ENCODE results near the gene NALCN. TPM values are rescaled to one million over a fixed set of nuclear protein-coding genes. Genes with fewer than 3 reads are reported as not detected.

Gene NALCN
- polyA plus RNA-seq, 2 donors, result 0.04 TPM

GRCh38 chr13:101283782-101284181 is 132.5 kb downstream of the NALCN start:
- Histone ChIP-seq H3K27ac (ENCODE audit: low read depth in 2 of 2, low read length in 1 of 2) (no peak overlapping the region), H3K4me3 (ENCODE audit: low read depth in 1 of 2, low read length in 2 of 2) (no peak overlapping the region), H3K27me3 (ENCODE audit: control insufficient read depth in 1 of 2, insufficient read depth in 2 of 2, low read length in 2 of 2) (no peaks in the 10 kb centered on the region), H3K9me3 (ENCODE audit: control insufficient read depth in 2 of 2, insufficient read depth in 1 of 2, low read depth in 1 of 2, low read length in 1 of 2) (no peaks in the 10 kb centered on the region), H3K36me3 (ENCODE audit: control insufficient read depth in 2 of 2, insufficient read depth in 2 of 2, low read length in 1 of 2) (no peaks in the 10 kb centered on the region), H3K4me1 (ENCODE audit: control insufficient read depth in 2 of 2, insufficient read depth in 2 of 2, low read length in 1 of 2) (no peaks in the 10 kb centered on the region)
- 70 to 80% methylated on average over 3 of the region's 3 CpGs for WGBS, 2 donors

GRCh38 chr13:101272886-101273285 is 143.4 kb downstream of the NALCN start:
- no peaks in the 10 kb centered on the region for H3K27me3 ChIP-seq (ENCODE audit: control insufficient read depth in 1 of 2, insufficient read depth in 2 of 2, low read length in 2 of 2)
- 82 to 84% methylated on average over 9 of the region's 9 CpGs for whole genome bisulfite sequencing, 2 donors
- H3K9me3 ChIP-seq (ENCODE audit: control insufficient read depth in 2 of 2, insufficient read depth in 1 of 2, low read depth in 1 of 2, low read length in 1 of 2), result peaks cover 2 to 7% of the 10 kb centered on the region in 2 donors
- H3K27ac ChIP-seq (ENCODE audit: low read depth in 2 of 2, low read length in 1 of 2), result no peak overlapping the region
- no peaks in the 10 kb centered on the region for H3K4me1 ChIP-seq (ENCODE audit: control insufficient read depth in 2 of 2, insufficient read depth in 2 of 2, low read length in 1 of 2)
- no peak overlapping the region for H3K4me3 ChIP-seq (ENCODE audit: low read depth in 1 of 2, low read length in 2 of 2)
- no peaks in the 10 kb centered on the region for H3K36me3 ChIP-seq (ENCODE audit: control insufficient read depth in 2 of 2, insufficient read depth in 2 of 2, low read length in 1 of 2)

- Histone ChIP-seq H3K4me1 (ENCODE audit: control insufficient read depth in 2 of 2, insufficient read depth in 2 of 2, low read length in 1 of 2) (no peaks in the 10 kb centered on the region), H3K27ac (ENCODE audit: low read depth in 2 of 2, low read length in 1 of 2) (no peak overlapping the region), H3K4me3 (ENCODE audit: low read depth in 1 of 2, low read length in 2 of 2) (no peak overlapping the region), H3K9me3 (ENCODE audit: control insufficient read depth in 2 of 2, insufficient read depth in 1 of 2, low read depth in 1 of 2, low read length in 1 of 2) (peaks cover 2 to 7% of the 10 kb centered on the region in 2 donors), H3K27me3 (ENCODE audit: control insufficient read depth in 1 of 2, insufficient read depth in 2 of 2, low read length in 2 of 2) (no peaks in the 10 kb centered on the region), H3K36me3 (ENCODE audit: control insufficient read depth in 2 of 2, insufficient read depth in 2 of 2, low read length in 1 of 2) (no peaks in the 10 kb centered on the region)
- 91 to 92% methylated on average over 11 of the region's 11 CpGs for WGBS, 2 donors
Measured at GRCh38 chr13:101271681-101272245, 144.5 kb downstream of the NALCN start.

- Histone ChIP-seq H3K36me3 (ENCODE audit: control insufficient read depth in 2 of 2, insufficient read depth in 2 of 2, low read length in 1 of 2) (no peaks in the 10 kb centered on the region), H3K9me3 (ENCODE audit: control insufficient read depth in 2 of 2, insufficient read depth in 1 of 2, low read depth in 1 of 2, low read length in 1 of 2) (peaks cover 2 to 7% of the 10 kb centered on the region in 2 donors), H3K4me3 (ENCODE audit: low read depth in 1 of 2, low read length in 2 of 2) (no peak overlapping the region), H3K27me3 (ENCODE audit: control insufficient read depth in 1 of 2, insufficient read depth in 2 of 2, low read length in 2 of 2) (no peaks in the 10 kb centered on the region), H3K4me1 (ENCODE audit: control insufficient read depth in 2 of 2, insufficient read depth in 2 of 2, low read length in 1 of 2) (no peaks in the 10 kb centered on the region), H3K27ac (ENCODE audit: low read depth in 2 of 2, low read length in 1 of 2) (no peak overlapping the region)
- 88% methylated on average over 5 of the region's 5 CpGs for WGBS, 2 donors
Measured at GRCh38 chr13:101267656-101268055, 148.7 kb downstream of the NALCN start.

GRCh38 chr13:101265934-101266333 is 150.4 kb downstream of the NALCN start:
- no peaks in the 10 kb centered on the region for H3K27me3 ChIP-seq (ENCODE audit: control insufficient read depth in 1 of 2, insufficient read depth in 2 of 2, low read length in 2 of 2)
- H3K9me3 ChIP-seq (ENCODE audit: control insufficient read depth in 2 of 2, insufficient read depth in 1 of 2, low read depth in 1 of 2, low read length in 1 of 2), result no peaks in the 10 kb centered on the region
- 73 to 81% methylated on average over 3 of the region's 3 CpGs for WGBS, 2 donors
- no peak overlapping the region for H3K4me3 ChIP-seq (ENCODE audit: low read depth in 1 of 2, low read length in 2 of 2)
- H3K27ac ChIP-seq (ENCODE audit: low read depth in 2 of 2, low read length in 1 of 2), result no peak overlapping the region
- no peaks in the 10 kb centered on the region for H3K36me3 ChIP-seq (ENCODE audit: control insufficient read depth in 2 of 2, insufficient read depth in 2 of 2, low read length in 1 of 2)
- H3K4me1 ChIP-seq (ENCODE audit: control insufficient read depth in 2 of 2, insufficient read depth in 2 of 2, low read length in 1 of 2), result no peaks in the 10 kb centered on the region

- Histone ChIP-seq H3K9me3 (ENCODE audit: control insufficient read depth in 2 of 2, insufficient read depth in 1 of 2, low read depth in 1 of 2, low read length in 1 of 2) (no peaks in the 10 kb centered on the region), H3K4me3 (ENCODE audit: low read depth in 1 of 2, low read length in 2 of 2) (no peak overlapping the region), H3K27ac (ENCODE audit: low read depth in 2 of 2, low read length in 1 of 2) (no peak overlapping the region), H3K36me3 (ENCODE audit: control insufficient read depth in 2 of 2, insufficient read depth in 2 of 2, low read length in 1 of 2) (no peaks in the 10 kb centered on the region), H3K27me3 (ENCODE audit: control insufficient read depth in 1 of 2, insufficient read depth in 2 of 2, low read length in 2 of 2) (no peaks in the 10 kb centered on the region), H3K4me1 (ENCODE audit: control insufficient read depth in 2 of 2, insufficient read depth in 2 of 2, low read length in 1 of 2) (no peaks in the 10 kb centered on the region)
- 62 to 66% methylated on average over 2 of the region's 2 CpGs for WGBS, 2 donors
Measured at GRCh38 chr13:101264931-101265330, 151.4 kb downstream of the NALCN start.

- no peaks in the 10 kb centered on the region for H3K36me3 ChIP-seq (ENCODE audit: control insufficient read depth in 2 of 2, insufficient read depth in 2 of 2, low read length in 1 of 2)
- no peak overlapping the region for H3K4me3 ChIP-seq (ENCODE audit: low read depth in 1 of 2, low read length in 2 of 2)
- 80 to 85% methylated on average over 2 of the region's 2 CpGs for WGBS, 2 donors
- H3K27me3 ChIP-seq (ENCODE audit: control insufficient read depth in 1 of 2, insufficient read depth in 2 of 2, low read length in 2 of 2), result no peaks in the 10 kb centered on the region
- no peaks in the 10 kb centered on the region for H3K4me1 ChIP-seq (ENCODE audit: control insufficient read depth in 2 of 2, insufficient read depth in 2 of 2, low read length in 1 of 2)
- H3K27ac ChIP-seq (ENCODE audit: low read depth in 2 of 2, low read length in 1 of 2), result no peak overlapping the region
- H3K9me3 ChIP-seq (ENCODE audit: control insufficient read depth in 2 of 2, insufficient read depth in 1 of 2, low read depth in 1 of 2, low read length in 1 of 2), result no peaks in the 10 kb centered on the region
Measured at GRCh38 chr13:101262306-101262705, 154.0 kb downstream of the NALCN start.

GRCh38 chr13:101258509-101258908 is 157.8 kb downstream of the NALCN start:
- Histone ChIP-seq H3K4me3 (ENCODE audit: low read depth in 1 of 2, low read length in 2 of 2) (no peak overlapping the region), H3K36me3 (ENCODE audit: control insufficient read depth in 2 of 2, insufficient read depth in 2 of 2, low read length in 1 of 2) (no peaks in the 10 kb centered on the region), H3K9me3 (ENCODE audit: control insufficient read depth in 2 of 2, insufficient read depth in 1 of 2, low read depth in 1 of 2, low read length in 1 of 2) (no peaks in the 10 kb centered on the region), H3K27ac (ENCODE audit: low read depth in 2 of 2, low read length in 1 of 2) (no peak overlapping the region), H3K27me3 (ENCODE audit: control insufficient read depth in 1 of 2, insufficient read depth in 2 of 2, low read length in 2 of 2) (no peaks in the 10 kb centered on the region), H3K4me1 (ENCODE audit: control insufficient read depth in 2 of 2, insufficient read depth in 2 of 2, low read length in 1 of 2) (no peaks in the 10 kb centered on the region)
- WGBS, 2 donors, result 92 to 94% methylated on average over 6 of the region's 6 CpGs

- H3K9me3 ChIP-seq (ENCODE audit: control insufficient read depth in 2 of 2, insufficient read depth in 1 of 2, low read depth in 1 of 2, low read length in 1 of 2), result no peaks in the 10 kb centered on the region
- WGBS, 2 donors, result 74 to 79% methylated on average over 11 of the region's 11 CpGs
- H3K4me1 ChIP-seq (ENCODE audit: control insufficient read depth in 2 of 2, insufficient read depth in 2 of 2, low read length in 1 of 2), result no peaks in the 10 kb centered on the region
- H3K27ac ChIP-seq (ENCODE audit: low read depth in 2 of 2, low read length in 1 of 2), result no peak overlapping the region
- H3K36me3 ChIP-seq (ENCODE audit: control insufficient read depth in 2 of 2, insufficient read depth in 2 of 2, low read length in 1 of 2), result no peaks in the 10 kb centered on the region
- H3K27me3 ChIP-seq (ENCODE audit: control insufficient read depth in 1 of 2, insufficient read depth in 2 of 2, low read length in 2 of 2), result no peaks in the 10 kb centered on the region
- H3K4me3 ChIP-seq (ENCODE audit: low read depth in 1 of 2, low read length in 2 of 2), result no peak overlapping the region
Measured at GRCh38 chr13:101258071-101258470, 158.2 kb downstream of the NALCN start.

- Histone ChIP-seq H3K9me3 (ENCODE audit: control insufficient read depth in 2 of 2, insufficient read depth in 1 of 2, low read depth in 1 of 2, low read length in 1 of 2) (no peaks in the 10 kb centered on the region), H3K4me1 (ENCODE audit: control insufficient read depth in 2 of 2, insufficient read depth in 2 of 2, low read length in 1 of 2) (no peaks in the 10 kb centered on the region), H3K36me3 (ENCODE audit: control insufficient read depth in 2 of 2, insufficient read depth in 2 of 2, low read length in 1 of 2) (no peaks in the 10 kb centered on the region), H3K27ac (ENCODE audit: low read depth in 2 of 2, low read length in 1 of 2) (no peak overlapping the region), H3K4me3 (ENCODE audit: low read depth in 1 of 2, low read length in 2 of 2) (no peak overlapping the region), H3K27me3 (ENCODE audit: control insufficient read depth in 1 of 2, insufficient read depth in 2 of 2, low read length in 2 of 2) (no peaks in the 10 kb centered on the region)
- 51 to 55% methylated on average over 2 of the region's 2 CpGs for WGBS, 2 donors
Measured at GRCh38 chr13:101248739-101249514, 167.4 kb downstream of the NALCN start.

Measured in esophagus (tissue), 2 donors.